A549 (cell line): ENCODE data around the gene GTF3C5. TPM values are rescaled to one million over a fixed set of nuclear protein-coding genes. Genes with fewer than 3 reads are reported as not detected.

Experiments used
- ATAC-seq, 2 experiments: fragments of 200-7000 bp in 1 of 2; fragments of >200 bp in 1 of 2; cut with Nextera tagmentation in 1 of 2; cut with Tn5 transposase in 1 of 2; 3 replicates each; pipeline versions ENCODE4 v1.8.0 to v1.9.1; 2018 to 2020; ENCODE audit warnings: mild to moderate bottlenecking in 1 of 2, moderate library complexity in 1 of 2
- CTCF ChIA-PET: fragments of 300-600 bp; sonication (Branson Sonifier 250); formaldehyde crosslinking; extraction: SDS; loops from one replicate; lab custom pipeline; 2021; ENCODE audit warnings: antibody characterized with exemption, inconsistent platforms; lab: Yijun Ruan, JAX
- POLR2A ChIA-PET: fragments of 350-600 bp; formaldehyde crosslinking; extraction: SDS; loops from one replicate; lab custom pipeline; 2021; ENCODE audit warnings: antibody characterized with exemption, inconsistent platforms; lab: Yijun Ruan, JAX
- DNase-seq, 2 experiments: peaks; one replicate each; pipeline versions ENCODE4 v3.0.0 to v3.0.0-alpha.2; 2011 to 2016; ENCODE audit warnings: low read depth in 1 of 2, low spot score in 1 of 2
- FAIRE-seq: peaks from 2 replicates; lab custom pipeline; 2011; peaks lifted over from hg19 to GRCh38; lab: Jason Lieb, UNC
- H3K27ac ChIP-seq, 2 experiments: fragments of >200 bp; sonication (Bioruptor Twin); formaldehyde crosslinking; 3 replicates each; pipeline ENCODE4 v1.5.1; 2016 to 2017
- H3K4me1 ChIP-seq: fragments of >200 bp; sonication (Bioruptor Twin); formaldehyde crosslinking; 3 replicates; pipeline ENCODE4 v1.6.1; 2016
- H3K4me2 ChIP-seq: fragments of >200 bp; sonication (Bioruptor Twin); formaldehyde crosslinking; 3 replicates; pipeline ENCODE4 v1.6.1; 2016
- H3K4me3 ChIP-seq: fragments of >200 bp; sonication (Bioruptor Twin); formaldehyde crosslinking; 3 replicates; pipeline ENCODE4 v1.5.1; 2016
- H3K9me3 ChIP-seq: fragments of >200 bp; sonication (Bioruptor Twin); formaldehyde crosslinking; 3 replicates; pipeline ENCODE4 v1.6.1; 2016
- CBX2 ChIP-seq: fragments of 200-600 bp; sonication (generic); IDR thresholded peaks from 2 replicates; pipeline ENCODE4 v1.6.1; 2016; ENCODE audit warnings: low read depth, mild to moderate bottlenecking, borderline replicate concordance
- CBX8 ChIP-seq: fragments of 200-600 bp; sonication (generic); IDR thresholded peaks from 2 replicates; pipeline ENCODE4 v1.6.1; 2016
- CEBPB ChIP-seq, 2 experiments: fragments of >200 bp in 1 of 2; sonication (Bioruptor Twin) in 1 of 2; formaldehyde crosslinking in 1 of 2; IDR thresholded peaks; 2 replicates each; pipeline ENCODE4 v1.6.1; 2012 to 2016
- CHD2 ChIP-seq: fragments of 150-350 bp; IDR thresholded peaks from 2 replicates; pipeline ENCODE4 v1.6.1; 2014; ENCODE audit warnings: low read length; ENCODE audit not compliant: partially characterized antibody
- CHD4 ChIP-seq: fragments of 200-600 bp; sonication (generic); IDR thresholded peaks from 2 replicates; pipeline ENCODE4 v1.6.1; 2016; ENCODE audit warnings: antibody characterized with exemption, mild to moderate bottlenecking, borderline replicate concordance
- E2F6 ChIP-seq: IDR thresholded peaks from 2 replicates; pipeline ENCODE4 v1.6.1; 2012; ENCODE audit warnings: low read depth, borderline replicate concordance
- EP300 ChIP-seq, 2 experiments: fragments of >200 bp; sonication (Bioruptor Twin); formaldehyde crosslinking; IDR thresholded peaks; 2 replicates in 1 of 2; 3 replicates in 1 of 2; pipeline ENCODE4 v1.6.1; 2016 to 2017
- FOSB ChIP-seq: fragments of 250-450 bp; sonication (Bioruptor Pico); IDR thresholded peaks from 2 replicates; pipeline ENCODE4 v1.5.0; 2020; ENCODE audit warnings: mild to moderate bottlenecking, moderate library complexity
- GATA3 ChIP-seq: IDR thresholded peaks from 2 replicates; pipeline ENCODE4 v1.6.1; 2012; ENCODE audit warnings: borderline replicate concordance
- HOXB13 ChIP-seq: fragments of 250-450 bp; sonication (Bioruptor Pico); IDR thresholded peaks from 2 replicates; pipeline ENCODE4 v1.5.0; 2020; ENCODE audit warnings: low read depth, mild to moderate bottlenecking, moderate library complexity
- HOXB5 ChIP-seq: fragments of 250-450 bp; sonication (Bioruptor Pico); IDR thresholded peaks from 2 replicates; pipeline ENCODE4 v1.5.0; 2020; ENCODE audit warnings: mild to moderate bottlenecking, moderate library complexity
- NFE2L2 ChIP-seq: fragments of 150-350 bp; conservative IDR thresholded peaks from 2 replicates; pipeline ENCODE4 v1.6.1; 2014; ENCODE audit warnings: low read length
- NPAS2 ChIP-seq: fragments of 250-450 bp; sonication (Bioruptor Pico); IDR thresholded peaks from 2 replicates; pipeline ENCODE4 v1.8.0; 2022; ENCODE audit warnings: mild to moderate bottlenecking, moderate library complexity, borderline replicate concordance
- TFCP2L1 ChIP-seq: fragments of 250-450 bp; sonication (Bioruptor Pico); IDR thresholded peaks from 2 replicates; pipeline ENCODE4 v1.5.0; 2021; ENCODE audit warnings: mild to moderate bottlenecking
- ZFP36 ChIP-seq: fragments of 450-650 bp; IDR thresholded peaks from 2 replicates; pipeline ENCODE4 v1.6.1; 2014; ENCODE audit warnings: borderline replicate concordance; ENCODE audit not compliant: partially characterized antibody
- WGBS: methylation state at CpG from one replicate; pipeline ENCODE4 v1.1.6; 2017; ENCODE audit errors: missing lambda C conversion rate; 5-methylcytosine and 5-hydroxymethylcytosine counted together
- polyA plus RNA-seq, 4 experiments: library from polyadenylated mRNA; depleted of rRNA in 3 of 4; stranded (reverse); fragments of >200 nt; fragmentation: RNase III in 1 of 4; extraction: RNeasy Plus Mini Kit Qiagen cat#74134 plus additional on column Dnase treatment in 1 of 4; gene quantifications; 2 replicates in 3 of 4; 3 replicates in 1 of 4; pipeline ENCODE4 v1.2.3, GENCODE V29; 2011 to 2017
- TF ChIP-seq, protein P1 (sequence below): fragments of 250-450 bp; sonication (Bioruptor Pico); IDR thresholded peaks from 2 replicates; pipeline ENCODE4 v1.5.0; 2021; ENCODE audit warnings: mild to moderate bottlenecking, moderate library complexity, borderline replicate concordance
- TF ChIP-seq, protein P2 (sequence below): IDR thresholded peaks from 2 replicates; pipeline ENCODE4 v1.6.1; 2012

The GTF3C5 gene
- polyA plus RNA-seq, 2 of the 4 experiments (the other 2 are of a cell fraction), result 57.2 to 80.3 TPM

DNA sequence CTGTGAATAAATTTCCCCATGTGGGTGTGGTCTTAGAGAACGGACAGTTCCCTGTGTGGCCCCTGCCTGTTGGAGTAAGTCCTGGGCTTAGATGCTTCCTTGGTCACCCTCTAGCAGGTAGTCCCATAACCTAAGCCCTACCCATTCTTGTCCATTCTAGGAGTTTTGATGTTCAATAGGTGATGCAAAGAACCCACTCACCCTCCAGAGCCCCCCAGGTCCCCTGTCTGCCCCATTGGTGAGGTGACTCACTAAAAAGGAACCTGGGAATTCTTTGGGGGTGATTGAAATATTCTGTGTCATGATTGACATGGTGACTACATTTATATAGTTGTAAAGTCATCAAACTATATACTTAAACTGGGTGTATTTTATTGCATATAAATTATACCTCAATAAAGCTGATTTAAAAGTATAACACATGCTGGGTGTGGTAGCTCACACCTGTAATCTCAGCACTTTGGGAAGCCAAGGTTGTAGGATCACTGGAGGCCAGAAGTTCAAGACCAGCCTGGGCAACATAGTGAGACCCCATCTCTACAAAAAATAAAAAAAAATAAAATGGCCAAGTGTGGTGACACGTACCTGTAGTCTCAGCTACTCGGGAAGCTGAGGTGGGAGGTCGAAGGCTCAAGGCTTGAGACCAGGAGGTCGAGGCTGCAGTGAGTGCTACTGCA lies 20.8 kb upstream of the GTF3C5 start (continued):
- TF ChIP-seq, protein P1, sequence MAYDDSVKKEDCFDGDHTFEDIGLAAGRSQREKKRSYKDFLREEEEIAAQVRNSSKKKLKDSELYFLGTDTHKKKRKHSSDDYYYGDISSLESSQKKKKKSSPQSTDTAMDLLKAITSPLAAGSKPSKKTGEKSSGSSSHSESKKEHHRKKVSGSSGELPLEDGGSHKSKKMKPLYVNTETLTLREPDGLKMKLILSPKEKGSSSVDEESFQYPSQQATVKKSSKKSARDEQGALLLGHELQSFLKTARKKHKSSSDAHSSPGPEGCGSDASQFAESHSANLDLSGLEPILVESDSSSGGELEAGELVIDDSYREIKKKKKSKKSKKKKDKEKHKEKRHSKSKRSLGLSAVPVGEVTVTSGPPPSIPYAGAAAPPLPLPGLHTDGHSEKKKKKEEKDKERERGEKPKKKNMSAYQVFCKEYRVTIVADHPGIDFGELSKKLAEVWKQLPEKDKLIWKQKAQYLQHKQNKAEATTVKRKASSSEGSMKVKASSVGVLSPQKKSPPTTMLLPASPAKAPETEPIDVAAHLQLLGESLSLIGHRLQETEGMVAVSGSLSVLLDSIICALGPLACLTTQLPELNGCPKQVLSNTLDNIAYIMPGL, result no peak
- TF ChIP-seq, all 56 proteins: peak for 0

GRCh38 chr9:133014696-133015095 lies 16.1 kb upstream of the GTF3C5 start:
- POLR2A ChIA-PET, result no interaction called here
- no peak for ATAC-seq
- CTCF ChIA-PET, result interaction anchor here (5.0 kb wide), 1 partner anchor 8 kb away, joined by 46 read pairs; no protein-coding TSS in a partner anchor

GRCh38 chr9:133023117-133023890 lies 7.5 kb upstream of the GTF3C5 start:
- no peak overlapping the region for H3K4me2 ChIP-seq
- ATAC-seq (peak in 1 of 2 experiments; percentile 30; a peak in 3 of 6 replicates), DNase-seq (peak in 1 of 2 experiments; percentile 22), FAIRE-seq (no peak)
- CTCF ChIA-PET, result interaction anchor here (0.7 to 3.6 kb wide), 30 partner anchors 9 to 478 kb away, joined by 3 to 71 read pairs (median 4); partner anchors contain the start of gene GTF3C5
- no peaks in the 10 kb centered on the region for H3K9me3 ChIP-seq
- WGBS, result 64% methylated on average over 26 of the region's 26 CpGs
- H3K27ac ChIP-seq, result no peak overlapping the region
- no peaks in the 10 kb centered on the region for H3K4me1 ChIP-seq
- TF ChIP-seq NPAS2 (no peak), CBX2 (no peak)
- POLR2A ChIA-PET, result interaction anchor here (1.6 kb wide), 1 partner anchor 8 kb away, joined by 27 read pairs; the partner anchor contains the start of gene GTF3C5
- no peak overlapping the region for H3K4me3 ChIP-seq

More at GRCh38 chr9:133014696-133015095, 16.1 kb upstream of the GTF3C5 start:
- peaks cover 36% of the 10 kb centered on the region for H3K9me3 ChIP-seq
- H3K4me2 ChIP-seq, result no peak overlapping the region
- no peak for FAIRE-seq
- no peak overlapping the region for H3K27ac ChIP-seq
- H3K4me3 ChIP-seq, result no peak overlapping the region
- TF ChIP-seq CBX2 (no peak), NFE2L2 (no peak), CBX8 (no peak), FOSB (CRISPR knock-in tag) (no peak), GATA3 (no peak), CHD4 (no peak), ZFP36 (no peak), EP300 (IDR thresholded peaks at IDR 0.05) (no peak)
- TF ChIP-seq, all 56 proteins: peak for 0
- DNase-seq, result no peak
- no peaks in the 10 kb centered on the region for H3K4me1 ChIP-seq
- 51% methylated on average over 5 of the region's 5 CpGs for WGBS

DNA sequence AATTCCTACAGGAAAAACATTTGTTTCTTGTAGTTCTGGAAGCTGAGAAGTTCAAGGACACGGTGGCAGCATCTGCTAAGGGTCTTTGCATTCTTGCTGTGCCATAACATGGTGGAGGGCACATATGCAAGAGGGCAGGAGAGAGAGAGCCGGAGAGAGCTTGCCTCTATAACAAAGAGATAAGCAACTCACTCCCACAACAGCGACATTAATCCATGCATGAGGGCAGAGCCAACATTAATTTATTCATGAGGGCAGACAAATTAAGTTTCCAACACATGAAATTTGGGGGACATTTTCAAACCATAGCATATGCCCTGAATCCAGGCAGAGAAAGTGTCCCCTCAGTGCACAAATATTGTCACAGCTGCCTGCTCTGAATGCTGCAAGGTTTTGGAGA lies 4.4 kb upstream of the GTF3C5 start:
- ChIA-PET CTCF (interaction anchor here (1.0 to 2.7 kb wide), 7 partner anchors 9 to 459 kb away, joined by 3 to 8 read pairs (median 3); no protein-coding TSS in a partner anchor), POLR2A (no interaction called here)
- Histone ChIP-seq H3K4me3 (no peak overlapping the region), H3K4me1 (peaks cover 8% of the 10 kb centered on the region; the same call in 1 of the 3 replicates), H3K9me3 (no peaks in the 10 kb centered on the region), H3K4me2 (no peak overlapping the region), H3K27ac (no peak overlapping the region)
- FAIRE-seq (no peak), DNase-seq (no peak), ATAC-seq (no peak)
- WGBS, result 51% methylated on average over 3 of the region's 3 CpGs
- no peak for TF ChIP-seq HOXB5 (CRISPR knock-in tag)
- no peak for TF ChIP-seq ZFP36
- TF ChIP-seq, protein P2, sequence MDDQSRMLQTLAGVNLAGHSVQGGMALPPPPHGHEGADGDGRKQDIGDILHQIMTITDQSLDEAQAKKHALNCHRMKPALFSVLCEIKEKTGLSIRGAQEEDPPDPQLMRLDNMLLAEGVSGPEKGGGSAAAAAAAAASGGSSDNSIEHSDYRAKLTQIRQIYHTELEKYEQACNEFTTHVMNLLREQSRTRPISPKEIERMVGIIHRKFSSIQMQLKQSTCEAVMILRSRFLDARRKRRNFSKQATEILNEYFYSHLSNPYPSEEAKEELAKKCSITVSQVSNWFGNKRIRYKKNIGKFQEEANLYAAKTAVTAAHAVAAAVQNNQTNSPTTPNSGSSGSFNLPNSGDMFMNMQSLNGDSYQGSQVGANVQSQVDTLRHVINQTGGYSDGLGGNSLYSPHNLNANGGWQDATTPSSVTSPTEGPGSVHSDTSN, result no peak
- no peak for TF ChIP-seq CHD2
- TF ChIP-seq E2F6, result no peak
- TF ChIP-seq CEBPB (IDR thresholded peaks at IDR 0.05), result no peak
- TF ChIP-seq TFCP2L1 (CRISPR knock-in tag), result no peak
- no peak for TF ChIP-seq HOXB13 (CRISPR knock-in tag)
